Ovary (tissue), 9 donors: ENCODE data around the gene OR52W1. TPM values are rescaled to one million over a fixed set of nuclear protein-coding genes. Genes with fewer than 3 reads are reported as not detected.

Experiments
- DNase-seq, 5 donors: peaks; one replicate each; pipeline ENCODE4 v3.0.0-alpha.2; 2019 to 2020
- H3K27ac ChIP-seq, 2 donors: fragments of 200-600 bp; one replicate each; pipeline versions ENCODE4 v1.5.1 to v1.8.0; 2019 to 2022
- H3K27me3 ChIP-seq: fragments of 200-600 bp; one replicate; pipeline ENCODE4 v1.8.0; 2022
- H3K36me3 ChIP-seq: fragments of 200-600 bp; sonication (generic); one replicate; pipeline ENCODE4 v1.5.1; 2019
- H3K4me1 ChIP-seq: one replicate; pipeline ENCODE4 v1.8.1; 2013; ENCODE audit warnings: mild to moderate bottlenecking, moderate library complexity; ENCODE audit not compliant: insufficient read depth
- H3K4me3 ChIP-seq: fragments of 200-600 bp; sonication (generic); one replicate; pipeline ENCODE4 v1.5.1; 2017
- H3K9me3 ChIP-seq, 2 donors: fragments of 200-600 bp in 1 of 2; sonication (generic) in 1 of 2; one replicate each; pipeline versions ENCODE4 v1.5.1 to v1.8.1; 2013 to 2019; ENCODE audit warnings: mild to moderate bottlenecking in 1 of 2, moderate library complexity in 1 of 2
- CTCF ChIP-seq, 3 donors: fragments of 450-650 bp in 2 of 3; fragments of 200-600 bp in 1 of 3; IDR thresholded peaks; one replicate each; pipeline versions ENCODE4 v1.5.1 to v1.8.0; 2016 to 2022; ENCODE audit warnings: antibody characterized with exemption in 3 of 3, mild to moderate bottlenecking in 1 of 3
- EP300 ChIP-seq: sonication (generic); formaldehyde crosslinking; IDR thresholded peaks from one replicate; pipeline ENCODE4 v1.6.1; 2017; ENCODE audit warnings: antibody characterized with exemption
- POLR2A ChIP-seq: fragments of 450-650 bp; IDR thresholded peaks from one replicate; pipeline ENCODE4 v1.6.1; 2017; ENCODE audit warnings: antibody characterized with exemption, mild to moderate bottlenecking, moderate library complexity
- WGBS, 3 donors: extraction: QIAGEN DNeasy Blood & Tissue Kit in 1 of 3; methylation state at CpG; one replicate each; pipeline versions ENCODE4 v1.1.5 to v1.1.7; 2013 to 2017; 5-methylcytosine and 5-hydroxymethylcytosine counted together
- intact Hi-C, 4 donors: fragments of 100-400 bp; cut with DNase I; formaldehyde crosslinking; loops; one replicate each; pipeline versions ENCODE4 v1.11.0 to v1.15.1; 2022 to 2023
- polyA plus RNA-seq, 2 donors: library from polyadenylated mRNA; stranded (reverse); fragments of 200-250 nt in 1 of 2; fragments of 350-450 nt in 1 of 2; fragmentation: Illumina TruSeq in 1 of 2; extraction: RNeasy Lipid Tissue Mini Kit (QIAGEN cat#74804) in 1 of 2; gene quantifications; one replicate each; pipeline ENCODE4 v1.2.3, GENCODE V29; 2013 to 2014
- total RNA-seq, 7 donors: library from RNA; depleted of rRNA in 2 of 7; stranded (reverse); fragments of >200 nt in 2 of 7; fragmentation: NEBNext Ultra II Directional in 3 of 7; extraction: Animal tissue kit (Norgen Biotek cat#: 25700) in 3 of 7; gene quantifications; one replicate each; pipeline versions ENCODE4 v1.1.0 to v1.2.4, GENCODE V29; 2016 to 2023
- donor health status: DM: no; HTN: no; CAD: no; lungs with moderate emphysema.
- donor health status: DM: no; HTN: no; CAD: no.
- donor health status: Bipolar disorder and iron deficiency.
- donor health status: DM: yes; HTN: yes; CAD: no.
- donor health status: DM: no; HTN: no; CAD: no.
- donor health status: DM: yes; HTN: yes; CAD: no.

OR52W1 gene
- total and polyA plus RNA-seq, 9 donors = not detected

GRCh38 chr11:6238902-6239301, 39.9 kb downstream of the OR52W1 start, which contains the start of gene CNGA4:
Gene CNGA4, plus strand, starts transcription at chr11:6239089. Its CDS starts 118 bp downstream, at chr11:6239207.
- no peak within 1 kb of the TSS for H3K4me3 ChIP-seq
- no peaks in the 10 kb centered on the region for H3K9me3 ChIP-seq
- no peak for TF ChIP-seq EP300
- intact Hi-C loops = loop anchor here in 2 of 4 donors (5.0 to 10.0 kb wide), 3 partner anchors 86 to 368 kb away; partner anchors contain the start of genes CAVIN3 (in 1 of the 2) and TRIM3 (in 1 of the 2)
- 89 to 100% (median 91%) methylated on average over 1 of the region's 1 CpG for WGBS, 3 donors
- no peak for DNase-seq
- H3K27me3 ChIP-seq = no peaks in the 10 kb centered on the region
- H3K36me3 ChIP-seq = no peaks in the 10 kb centered on the region
- no peak within 1 kb of the TSS for H3K27ac ChIP-seq
- no peaks in the 10 kb centered on the region for H3K4me1 ChIP-seq

GRCh38 chr11:6240139-6240538, 41.1 kb downstream of the OR52W1 start:
- intact Hi-C loops = loop anchor here in 1 of 4 donors (5.0 kb wide), 1 partner anchor 48 kb away; no protein-coding TSS in a partner anchor
- Histone ChIP-seq H3K27me3 (no peaks in the 10 kb centered on the region), H3K4me3 (no peak overlapping the region), H3K36me3 (no peaks in the 10 kb centered on the region), H3K4me1 (no peaks in the 10 kb centered on the region), H3K27ac (no peak overlapping the region), H3K9me3 (no peaks in the 10 kb centered on the region)
- no peak for TF ChIP-seq POLR2A
- no peak for TF ChIP-seq CTCF (IDR thresholded peaks at IDR 0.05)
- TF ChIP-seq EP300 = no peak
- 96 to 98% (median 96%) methylated on average over 28 of the region's 28 CpGs for WGBS, 3 donors
- DNase-seq = no peak

GRCh38 chr11:6240781-6241180, 41.8 kb downstream of the OR52W1 start:
- Histone ChIP-seq H3K4me1 (no peaks in the 10 kb centered on the region), H3K36me3 (no peaks in the 10 kb centered on the region), H3K27ac (no peak overlapping the region), H3K27me3 (no peaks in the 10 kb centered on the region), H3K4me3 (no peak overlapping the region), H3K9me3 (no peaks in the 10 kb centered on the region)
- no peak for DNase-seq
- 59 to 88% (median 66%) methylated on average over 1 of the region's 1 CpG for WGBS, 3 donors
- TF ChIP-seq EP300 (no peak), POLR2A (no peak), CTCF (IDR thresholded peaks at IDR 0.05) (no peak)
- intact Hi-C loops = loop anchor here in 1 of 4 donors (5.0 kb wide), 1 partner anchor 48 kb away; no protein-coding TSS in a partner anchor

GRCh38 chr11:6241316-6241715, 42.3 kb downstream of the OR52W1 start:
- WGBS, 3 donors = 87 to 92% (median 91%) methylated on average over 7 of the region's 7 CpGs
- DNase-seq = no peak
- Histone ChIP-seq H3K36me3 (no peaks in the 10 kb centered on the region), H3K4me1 (no peaks in the 10 kb centered on the region), H3K27me3 (no peaks in the 10 kb centered on the region), H3K4me3 (no peak overlapping the region), H3K27ac (no peak overlapping the region), H3K9me3 (no peaks in the 10 kb centered on the region)
- no peak for TF ChIP-seq POLR2A
- no peak for TF ChIP-seq CTCF (IDR thresholded peaks at IDR 0.05)
- TF ChIP-seq EP300 = no peak
- intact Hi-C loops = loop anchor here in 1 of 4 donors (5.0 kb wide), 1 partner anchor 49 kb away; no protein-coding TSS in a partner anchor

GRCh38 chr11:6245536-6245935, 46.5 kb downstream of the OR52W1 start:
- no peaks in the 10 kb centered on the region for H3K36me3 ChIP-seq
- H3K4me1 ChIP-seq = peaks cover 6% of the 10 kb centered on the region
- no peak for DNase-seq
- intact Hi-C loops = no loop called here
- H3K27ac ChIP-seq = no peak overlapping the region
- TF ChIP-seq CTCF (IDR thresholded peaks at IDR 0.05) (no peak), POLR2A (no peak), EP300 (no peak)
- H3K4me3 ChIP-seq = no peak overlapping the region
- H3K27me3 ChIP-seq = no peaks in the 10 kb centered on the region
- 88 to 92% (median 89%) methylated on average over 2 of the region's 2 CpGs for WGBS, 3 donors
- H3K9me3 ChIP-seq = no peaks in the 10 kb centered on the region
